Activated naive CD4-positive, alpha-beta T cell treated with anti-CD3 and anti-CD28 coated beads for 36 hours (primary cell): ENCODE results near the gene AZIN2. TPM values are rescaled to one million over a fixed set of nuclear protein-coding genes. Genes with fewer than 3 reads are reported as not detected.
A peak's percentile ranks its signal among the peaks of the same experiment; 100 is the strongest.
"Not testable (repeated sequence)": the region's sequence is repeated elsewhere in the genome, so short reads cannot be mapped to it uniquely, and the experiment has no call there.

Source experiments
- CTCF ChIA-PET: fragments of 350-600 bp; sonication (Branson Sonifier 250); formaldehyde crosslinking; loops from one replicate; lab custom pipeline; 2021; ENCODE audit warnings: antibody characterized with exemption; lab: Charles Lee
- DNase-seq: peaks from one replicate; pipeline ENCODE4 v3.0.0-alpha.2; 2020
- H3K27ac Mint-ChIP-seq: one replicate; pipeline ENCODE4 v1.8.0; 2021; ENCODE audit warnings: mild to moderate bottlenecking, mixed read lengths
- H3K27me3 Mint-ChIP-seq: one replicate; pipeline ENCODE4 v1.8.0; 2021; ENCODE audit warnings: low read depth, mixed read lengths
- H3K36me3 Mint-ChIP-seq: one replicate; pipeline ENCODE4 v1.8.0; 2021; ENCODE audit warnings: low read depth, mixed read lengths
- H3K4me1 Mint-ChIP-seq: one replicate; pipeline ENCODE4 v1.8.0; 2021; ENCODE audit warnings: low read depth, mixed read lengths
- H3K4me3 Mint-ChIP-seq: one replicate; pipeline ENCODE4 v1.8.0; 2021; ENCODE audit warnings: mild to moderate bottlenecking, moderate library complexity, mixed read lengths
- H3K9me3 Mint-ChIP-seq: one replicate; pipeline ENCODE4 v1.8.0; 2021; ENCODE audit warnings: mixed read lengths
- intact Hi-C: fragments of 100-400 bp; cut with micrococcal nuclease; formaldehyde crosslinking; loops from one replicate; pipeline ENCODE4 v1.15.1; 2023
- total RNA-seq, 2 experiments: library from RNA; stranded (reverse); gene quantifications; one replicate each; pipeline ENCODE4 v1.2.3, GENCODE V29; 2021

AZIN2 gene
- total RNA-seq, 2 experiments from 2014 or later = 1.5 to 1.6 TPM

- H3K4me1 Mint-ChIP-seq = peaks cover 28% of the 10 kb centered on the region
- H3K27me3 Mint-ChIP-seq = no peaks in the 10 kb centered on the region
- H3K36me3 Mint-ChIP-seq = peaks cover 2% of the 10 kb centered on the region
- peak overlapping the region; percentile 77 for H3K27ac Mint-ChIP-seq
- DNase-seq = no peak
- intact Hi-C loops = loop anchor here (5.0 kb wide), 1 partner anchor 374 kb away; the partner anchor contains the start of gene ZSCAN20
- no peak overlapping the region for H3K4me3 Mint-ChIP-seq
- CTCF ChIA-PET = interaction anchor here (1.0 to 2.0 kb wide), 2 partner anchors 10 to 29 kb away, joined by 4 to 6 read pairs; no protein-coding TSS in a partner anchor
- no peaks in the 10 kb centered on the region for H3K9me3 Mint-ChIP-seq
Measured at GRCh38 chr1:33098371-33098770, 17.4 kb downstream of the AZIN2 start.

GRCh38 chr1:33099290-33100118 lies 18.6 kb downstream of the AZIN2 start:
- H3K27ac Mint-ChIP-seq = peak overlapping the region; percentile 77
- H3K4me1 Mint-ChIP-seq = peaks cover 28% of the 10 kb centered on the region
- H3K9me3 Mint-ChIP-seq = no peaks in the 10 kb centered on the region
- CTCF ChIA-PET = interaction anchor here (0.6 to 2.0 kb wide), 3 partner anchors 11 to 28 kb away, joined by 3 to 5 read pairs (median 4); no protein-coding TSS in a partner anchor
- peaks cover 2% of the 10 kb centered on the region for H3K36me3 Mint-ChIP-seq
- intact Hi-C loops = loop anchor here (1.0 to 5.0 kb wide), 2 partner anchors 28 to 373 kb away; partner anchors contain the start of gene ZSCAN20
- H3K4me3 Mint-ChIP-seq = peak overlapping the region; percentile 36
- DNase-seq = peak; percentile 90
- H3K27me3 Mint-ChIP-seq = no peaks in the 10 kb centered on the region

- H3K9me3 Mint-ChIP-seq, H3K4me3 Mint-ChIP-seq, H3K27me3 Mint-ChIP-seq, DNase-seq, intact Hi-C loops, H3K36me3 Mint-ChIP-seq: not testable (repeated sequence)
- CTCF ChIA-PET = interaction anchor here (1.3 kb wide), 1 partner anchor 14 kb away, joined by 5 read pairs; no protein-coding TSS in a partner anchor
- Mint-ChIP-seq H3K4me1 (peaks cover 28% of the 10 kb centered on the region), H3K27ac (peak overlapping the region; percentile 77)
Measured at GRCh38 chr1:33100119-33100415, 19.1 kb downstream of the AZIN2 start.

DNA sequence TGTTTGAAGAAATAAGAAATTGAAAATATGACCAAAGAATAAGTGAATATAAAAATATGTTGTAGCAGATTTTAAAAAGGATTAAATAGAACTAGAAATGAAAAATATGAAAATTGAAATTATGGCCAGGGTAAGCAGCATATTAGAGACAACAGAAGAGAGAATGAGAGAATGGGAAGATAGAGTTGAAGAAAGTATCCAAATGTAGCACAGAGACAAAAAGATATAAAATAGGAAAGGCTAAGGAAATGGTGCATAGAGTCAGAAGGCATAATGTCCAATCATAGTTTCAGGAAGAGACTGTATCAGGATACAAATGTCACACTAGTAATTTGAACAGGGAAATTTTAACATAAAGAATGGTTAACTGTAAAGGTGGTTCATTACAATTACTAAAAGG lies 29.5 kb downstream of the AZIN2 start:
- Mint-ChIP-seq H3K9me3 (peaks cover 7% of the 10 kb centered on the region), H3K4me1 (no peaks in the 10 kb centered on the region), H3K27ac (no peak overlapping the region), H3K27me3 (no peaks in the 10 kb centered on the region), H3K36me3 (peaks cover 2% of the 10 kb centered on the region), H3K4me3 (no peak overlapping the region)
- no peak for DNase-seq
- intact Hi-C loops = no loop called here
- CTCF ChIA-PET = no interaction called here

DNA sequence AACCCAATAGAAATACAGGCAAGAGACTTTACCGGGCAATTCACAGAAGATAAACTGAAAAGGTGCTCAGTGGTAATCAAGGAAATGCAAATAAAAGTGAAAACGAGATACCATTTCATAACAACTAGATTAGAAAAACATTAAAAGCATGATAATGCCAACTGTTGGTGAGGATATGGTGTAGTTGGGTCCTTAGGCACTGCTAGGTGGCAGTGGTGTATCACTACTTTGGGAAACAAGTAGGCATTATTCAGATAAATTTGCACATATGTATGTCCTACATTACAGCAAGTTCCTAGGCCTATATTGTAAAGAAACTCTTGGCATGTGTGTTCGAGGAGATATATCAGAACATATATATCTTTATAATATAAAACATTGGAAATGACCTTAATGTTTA lies 31.0 kb downstream of the AZIN2 start:
- no peak overlapping the region for H3K27ac Mint-ChIP-seq
- intact Hi-C loops = loop anchor here (1.0 kb wide), 3 partner anchors 186 to 358 kb away; no protein-coding TSS in a partner anchor
- H3K9me3 Mint-ChIP-seq = peaks cover 7% of the 10 kb centered on the region

GRCh38 chr1:33117440-33118085 lies 36.6 kb downstream of the AZIN2 start:
- Mint-ChIP-seq H3K36me3 (no peaks in the 10 kb centered on the region), H3K4me1 (no peaks in the 10 kb centered on the region), H3K9me3 (no peaks in the 10 kb centered on the region), H3K4me3 (no peak overlapping the region), H3K27me3 (no peaks in the 10 kb centered on the region), H3K27ac (no peak overlapping the region)
- DNase-seq = no peak
- intact Hi-C loops = no loop called here
- CTCF ChIA-PET = no interaction called here

More for the DNA sequence above, 31.0 kb downstream of the AZIN2 start:
- CTCF ChIA-PET = interaction anchor here (0.7 kb wide), 1 partner anchor 35 kb away, joined by 3 read pairs; no protein-coding TSS in a partner anchor
- Mint-ChIP-seq H3K27me3 (no peaks in the 10 kb centered on the region), H3K36me3 (peaks cover 2% of the 10 kb centered on the region), H3K4me3 (no peak overlapping the region), H3K4me1 (no peaks in the 10 kb centered on the region)
- no peak for DNase-seq

- H3K4me3 Mint-ChIP-seq = no peak overlapping the region
- H3K4me1 Mint-ChIP-seq = no peaks in the 10 kb centered on the region
- DNase-seq = no peak
- H3K9me3 Mint-ChIP-seq = no peaks in the 10 kb centered on the region
- no peaks in the 10 kb centered on the region for H3K27me3 Mint-ChIP-seq
- intact Hi-C loops = no loop called here
- H3K36me3 Mint-ChIP-seq = no peaks in the 10 kb centered on the region
- CTCF ChIA-PET = interaction anchor here (0.9 kb wide), 1 partner anchor 9 kb away, joined by 4 read pairs; no protein-coding TSS in a partner anchor
- no peak overlapping the region for H3K27ac Mint-ChIP-seq
Measured at GRCh38 chr1:33118274-33118673, 37.3 kb downstream of the AZIN2 start.

DNA sequence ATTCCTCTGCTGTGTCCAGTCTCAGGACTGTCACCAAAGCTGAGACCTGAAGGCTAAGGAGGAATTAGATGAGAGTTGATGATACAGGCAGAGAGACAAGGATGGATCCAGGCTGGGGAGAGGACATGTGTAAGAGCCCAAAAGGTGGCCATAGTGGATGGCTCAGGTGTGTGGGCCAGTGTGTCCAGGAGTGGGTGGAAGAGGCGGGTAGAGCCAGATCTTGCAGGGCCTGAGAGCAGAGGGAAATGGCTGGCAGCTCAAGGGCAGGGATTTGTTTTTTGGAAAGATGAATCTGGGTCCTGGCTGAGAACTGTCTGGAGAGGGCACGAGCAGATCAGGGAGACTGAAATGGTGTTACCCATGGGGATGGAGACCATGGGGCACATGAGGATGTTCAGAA lies 38.1 kb downstream of the AZIN2 start:
- no peak overlapping the region for H3K4me3 Mint-ChIP-seq
- H3K36me3 Mint-ChIP-seq = no peaks in the 10 kb centered on the region
- CTCF ChIA-PET = no interaction called here
- no peaks in the 10 kb centered on the region for H3K9me3 Mint-ChIP-seq
- H3K27me3 Mint-ChIP-seq = no peaks in the 10 kb centered on the region
- no peak overlapping the region for H3K27ac Mint-ChIP-seq
- intact Hi-C loops = no loop called here
- DNase-seq = no peak
- H3K4me1 Mint-ChIP-seq = no peaks in the 10 kb centered on the region

DNA sequence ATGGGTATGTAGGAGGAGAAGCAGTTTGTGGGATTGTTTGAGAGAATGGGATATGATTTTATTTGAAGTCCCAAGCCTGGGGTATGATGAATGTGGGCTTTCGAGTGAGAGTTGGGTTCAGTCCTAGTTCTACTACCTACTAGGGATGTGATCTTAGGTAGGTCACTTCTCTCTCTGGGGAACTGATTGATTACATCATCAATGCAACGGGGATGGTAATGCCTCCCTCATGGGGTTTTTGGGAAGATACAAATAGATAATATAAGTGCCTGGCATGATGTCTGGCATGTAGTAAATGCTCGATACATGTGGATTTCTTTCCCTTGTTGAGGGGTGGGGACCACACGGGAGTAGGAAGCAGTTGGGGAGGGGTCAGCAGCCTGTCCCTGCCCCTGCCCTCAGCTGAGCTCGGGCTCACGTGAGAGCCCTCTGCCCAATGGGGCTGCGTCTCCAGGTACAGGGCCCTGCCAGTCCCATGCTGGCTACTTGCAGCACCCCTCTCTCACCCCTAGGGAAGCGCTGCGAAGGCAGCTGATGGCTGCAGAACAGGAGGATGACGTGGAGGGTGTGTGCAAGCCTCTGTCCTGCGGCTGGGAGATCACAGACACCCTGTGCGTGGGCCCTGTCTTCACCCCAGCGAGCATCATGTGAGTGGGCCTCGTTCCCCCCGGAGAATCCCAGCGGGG lies 38.7 kb downstream of the AZIN2 start:
- intact Hi-C loops = no loop called here
- Mint-ChIP-seq H3K36me3 (peaks cover 3% of the 10 kb centered on the region), H3K27ac (no peak overlapping the region), H3K27me3 (no peaks in the 10 kb centered on the region), H3K4me1 (no peaks in the 10 kb centered on the region), H3K4me3 (no peak overlapping the region), H3K9me3 (no peaks in the 10 kb centered on the region)
- no peak for DNase-seq
- CTCF ChIA-PET = no interaction called here

- Mint-ChIP-seq H3K27me3 (no peaks in the 10 kb centered on the region), H3K36me3 (peaks cover 7% of the 10 kb centered on the region), H3K9me3 (peaks cover 2% of the 10 kb centered on the region), H3K27ac (no peak overlapping the region), H3K4me1 (peaks cover 4% of the 10 kb centered on the region), H3K4me3 (no peak overlapping the region)
- CTCF ChIA-PET = no interaction called here
- DNase-seq = no peak
- intact Hi-C loops = no loop called here
Measured at GRCh38 chr1:33120436-33121231, 39.7 kb downstream of the AZIN2 start.

DNA sequence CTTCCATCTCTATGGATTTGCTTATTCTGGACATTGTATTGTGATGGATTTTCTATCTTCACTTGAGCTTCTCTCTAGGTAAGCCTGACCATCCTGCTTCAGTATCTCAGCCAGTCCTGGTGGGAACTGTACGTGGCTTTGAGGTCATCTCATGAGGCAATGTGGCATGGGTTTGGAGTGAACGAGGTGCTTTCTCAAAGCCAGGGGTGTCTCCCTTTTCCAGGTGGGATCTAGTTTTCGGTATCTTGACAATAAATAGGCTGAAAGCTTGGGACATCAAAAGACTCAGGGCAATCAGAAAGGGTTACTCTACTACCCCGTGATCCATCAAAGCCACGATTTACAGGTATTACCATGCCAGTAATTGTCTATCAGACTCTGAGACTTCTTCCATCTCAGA lies 40.8 kb downstream of the AZIN2 start:
- H3K4me3 Mint-ChIP-seq = no peak overlapping the region
- no peak overlapping the region for H3K27ac Mint-ChIP-seq
- H3K36me3 Mint-ChIP-seq = peaks cover 9% of the 10 kb centered on the region
- intact Hi-C loops = no loop called here
- peaks cover 11% of the 10 kb centered on the region for H3K4me1 Mint-ChIP-seq
- no peaks in the 10 kb centered on the region for H3K27me3 Mint-ChIP-seq
- CTCF ChIA-PET = no interaction called here
- peaks cover 2% of the 10 kb centered on the region for H3K9me3 Mint-ChIP-seq
- DNase-seq = no peak
